Measurements from ENCODE around the gene C13orf42.

Gene C13orf42

GRCh38 chr13:51064753-51065152 lies 46.3 kb downstream of the C13orf42 start:
- Histone ChIP-seq H3K9me3 (ENCODE audit: control insufficient read depth, insufficient read depth, low read length) (no peaks in the 10 kb centered on the region), H3K36me3 (ENCODE audit: control insufficient read depth, insufficient read depth, low read length) (no peaks in the 10 kb centered on the region), H3K4me3 (ENCODE audit: low read depth, low read length) (no peak overlapping the region), H3K27me3 (ENCODE audit: control insufficient read depth, insufficient read depth, low read length) (no peaks in the 10 kb centered on the region; the same call in 1 of the 2 replicates), H3K27ac (ENCODE audit: low read depth, low read length) (no peak overlapping the region), H3K4me1 (ENCODE audit: control insufficient read depth, insufficient read depth, low read length) (no peaks in the 10 kb centered on the region; the same call in 1 of the 2 replicates), H3K9ac (ENCODE audit: low read depth, low read length) (no peak overlapping the region)

GRCh38 chr13:51063909-51064308 lies 47.2 kb downstream of the C13orf42 start:
- no peak overlapping the region for H3K27ac ChIP-seq (ENCODE audit: low read depth, low read length)
- H3K36me3 ChIP-seq (ENCODE audit: control insufficient read depth, insufficient read depth, low read length): no peaks in the 10 kb centered on the region
- no peaks in the 10 kb centered on the region; the same call in 1 of the 2 replicates for H3K27me3 ChIP-seq (ENCODE audit: control insufficient read depth, insufficient read depth, low read length)
- no peak overlapping the region for H3K4me3 ChIP-seq (ENCODE audit: low read depth, low read length)
- H3K9me3 ChIP-seq (ENCODE audit: control insufficient read depth, insufficient read depth, low read length): no peaks in the 10 kb centered on the region
- peaks cover 2% of the 10 kb centered on the region for H3K4me1 ChIP-seq (ENCODE audit: control insufficient read depth, insufficient read depth, low read length)
- H3K9ac ChIP-seq (ENCODE audit: low read depth, low read length): no peak overlapping the region

GRCh38 chr13:51058461-51059167 lies 52.5 kb downstream of the C13orf42 start:
- H3K9me3 ChIP-seq (ENCODE audit: control insufficient read depth, insufficient read depth, low read length): no peaks in the 10 kb centered on the region
- no peaks in the 10 kb centered on the region for H3K27me3 ChIP-seq (ENCODE audit: control insufficient read depth, insufficient read depth, low read length)
- H3K36me3 ChIP-seq (ENCODE audit: control insufficient read depth, insufficient read depth, low read length): no peaks in the 10 kb centered on the region
- peak overlapping the region; percentile 26 for H3K27ac ChIP-seq (ENCODE audit: low read depth, low read length)
- H3K4me1 ChIP-seq (ENCODE audit: control insufficient read depth, insufficient read depth, low read length): peaks cover 13% of the 10 kb centered on the region
- H3K9ac ChIP-seq (ENCODE audit: low read depth, low read length): no peak overlapping the region
- no peak overlapping the region for H3K4me3 ChIP-seq (ENCODE audit: low read depth, low read length)

GRCh38 chr13:51057906-51058305 lies 53.2 kb downstream of the C13orf42 start:
- peaks cover 13% of the 10 kb centered on the region for H3K4me1 ChIP-seq (ENCODE audit: control insufficient read depth, insufficient read depth, low read length)

GRCh38 chr13:51057001-51057400 lies 54.1 kb downstream of the C13orf42 start:
- Histone ChIP-seq H3K36me3 (ENCODE audit: control insufficient read depth, insufficient read depth, low read length) (no peaks in the 10 kb centered on the region), H3K27ac (ENCODE audit: low read depth, low read length) (no peak overlapping the region), H3K9me3 (ENCODE audit: control insufficient read depth, insufficient read depth, low read length) (no peaks in the 10 kb centered on the region), H3K4me3 (ENCODE audit: low read depth, low read length) (no peak overlapping the region), H3K27me3 (ENCODE audit: control insufficient read depth, insufficient read depth, low read length) (no peaks in the 10 kb centered on the region), H3K9ac (ENCODE audit: low read depth, low read length) (no peak overlapping the region), H3K4me1 (ENCODE audit: control insufficient read depth, insufficient read depth, low read length) (peaks cover 13% of the 10 kb centered on the region)

More at GRCh38 chr13:51057906-51058305, 53.2 kb downstream of the C13orf42 start:
- no peaks in the 10 kb centered on the region for H3K9me3 ChIP-seq (ENCODE audit: control insufficient read depth, insufficient read depth, low read length)
- H3K4me3 ChIP-seq (ENCODE audit: low read depth, low read length): no peak overlapping the region
- no peaks in the 10 kb centered on the region for H3K36me3 ChIP-seq (ENCODE audit: control insufficient read depth, insufficient read depth, low read length)
- H3K27ac ChIP-seq (ENCODE audit: low read depth, low read length): no peak overlapping the region
- H3K9ac ChIP-seq (ENCODE audit: low read depth, low read length): no peak overlapping the region
- H3K27me3 ChIP-seq (ENCODE audit: control insufficient read depth, insufficient read depth, low read length): no peaks in the 10 kb centered on the region

- H3K9ac ChIP-seq (ENCODE audit: low read depth, low read length): no peak overlapping the region
- no peaks in the 10 kb centered on the region for H3K27me3 ChIP-seq (ENCODE audit: control insufficient read depth, insufficient read depth, low read length)
- H3K27ac ChIP-seq (ENCODE audit: low read depth, low read length): no peak overlapping the region
- no peaks in the 10 kb centered on the region for H3K36me3 ChIP-seq (ENCODE audit: control insufficient read depth, insufficient read depth, low read length)
- no peaks in the 10 kb centered on the region for H3K4me1 ChIP-seq (ENCODE audit: control insufficient read depth, insufficient read depth, low read length)
- no peaks in the 10 kb centered on the region for H3K9me3 ChIP-seq (ENCODE audit: control insufficient read depth, insufficient read depth, low read length)
- no peak overlapping the region for H3K4me3 ChIP-seq (ENCODE audit: low read depth, low read length)
Observed at GRCh38 chr13:51052581-51052980, 58.5 kb downstream of the C13orf42 start.

GRCh38 chr13:51050021-51050830 lies 60.8 kb downstream of the C13orf42 start:
- no peaks in the 10 kb centered on the region for H3K36me3 ChIP-seq (ENCODE audit: control insufficient read depth, insufficient read depth, low read length)
- no peak overlapping the region for H3K4me3 ChIP-seq (ENCODE audit: low read depth, low read length)
- H3K9me3 ChIP-seq (ENCODE audit: control insufficient read depth, insufficient read depth, low read length): no peaks in the 10 kb centered on the region
- no peak overlapping the region for H3K9ac ChIP-seq (ENCODE audit: low read depth, low read length)
- no peaks in the 10 kb centered on the region for H3K4me1 ChIP-seq (ENCODE audit: control insufficient read depth, insufficient read depth, low read length)
- no peak overlapping the region for H3K27ac ChIP-seq (ENCODE audit: low read depth, low read length)
- no peaks in the 10 kb centered on the region for H3K27me3 ChIP-seq (ENCODE audit: control insufficient read depth, insufficient read depth, low read length)

- Histone ChIP-seq H3K4me1 (ENCODE audit: control insufficient read depth, insufficient read depth, low read length) (no peaks in the 10 kb centered on the region), H3K27me3 (ENCODE audit: control insufficient read depth, insufficient read depth, low read length) (no peaks in the 10 kb centered on the region), H3K9ac (ENCODE audit: low read depth, low read length) (no peak overlapping the region), H3K9me3 (ENCODE audit: control insufficient read depth, insufficient read depth, low read length) (no peaks in the 10 kb centered on the region), H3K4me3 (ENCODE audit: low read depth, low read length) (no peak overlapping the region), H3K36me3 (ENCODE audit: control insufficient read depth, insufficient read depth, low read length) (no peaks in the 10 kb centered on the region), H3K27ac (ENCODE audit: low read depth, low read length) (no peak overlapping the region)
Observed at GRCh38 chr13:51048616-51049015, 62.5 kb downstream of the C13orf42 start.

- no peaks in the 10 kb centered on the region for H3K36me3 ChIP-seq (ENCODE audit: control insufficient read depth, insufficient read depth, low read length)
- no peak overlapping the region for H3K27ac ChIP-seq (ENCODE audit: low read depth, low read length)
- no peak overlapping the region for H3K4me3 ChIP-seq (ENCODE audit: low read depth, low read length)
- no peaks in the 10 kb centered on the region for H3K27me3 ChIP-seq (ENCODE audit: control insufficient read depth, insufficient read depth, low read length)
- no peaks in the 10 kb centered on the region for H3K4me1 ChIP-seq (ENCODE audit: control insufficient read depth, insufficient read depth, low read length)
- no peaks in the 10 kb centered on the region for H3K9me3 ChIP-seq (ENCODE audit: control insufficient read depth, insufficient read depth, low read length)
- H3K9ac ChIP-seq (ENCODE audit: low read depth, low read length): no peak overlapping the region
Observed at GRCh38 chr13:51048166-51048461, 63.0 kb downstream of the C13orf42 start.

GRCh38 chr13:51047434-51048165 lies 63.5 kb downstream of the C13orf42 start:
- no peaks in the 10 kb centered on the region for H3K27me3 ChIP-seq (ENCODE audit: control insufficient read depth, insufficient read depth, low read length)
- H3K4me3 ChIP-seq (ENCODE audit: low read depth, low read length): no peak overlapping the region
- H3K4me1 ChIP-seq (ENCODE audit: control insufficient read depth, insufficient read depth, low read length): no peaks in the 10 kb centered on the region
- no peaks in the 10 kb centered on the region for H3K36me3 ChIP-seq (ENCODE audit: control insufficient read depth, insufficient read depth, low read length)
- no peaks in the 10 kb centered on the region for H3K9me3 ChIP-seq (ENCODE audit: control insufficient read depth, insufficient read depth, low read length)
- H3K27ac ChIP-seq (ENCODE audit: low read depth, low read length): no peak overlapping the region
- no peak overlapping the region for H3K9ac ChIP-seq (ENCODE audit: low read depth, low read length)

- H3K9me3 ChIP-seq (ENCODE audit: control insufficient read depth, insufficient read depth, low read length): no peaks in the 10 kb centered on the region
- H3K36me3 ChIP-seq (ENCODE audit: control insufficient read depth, insufficient read depth, low read length): no peaks in the 10 kb centered on the region
- H3K27ac ChIP-seq (ENCODE audit: low read depth, low read length): no peak overlapping the region
- H3K9ac ChIP-seq (ENCODE audit: low read depth, low read length): no peak overlapping the region
- no peak overlapping the region for H3K4me3 ChIP-seq (ENCODE audit: low read depth, low read length)
- no peaks in the 10 kb centered on the region for H3K4me1 ChIP-seq (ENCODE audit: control insufficient read depth, insufficient read depth, low read length)
- H3K27me3 ChIP-seq (ENCODE audit: control insufficient read depth, insufficient read depth, low read length): no peaks in the 10 kb centered on the region
Observed at GRCh38 chr13:51045451-51045850, 65.6 kb downstream of the C13orf42 start.
